Measurements from ENCODE around the gene ERRFI1.

- TF ChIP-seq CTCF (conservative IDR thresholded peaks at IDR 0.05) (no peak), ZFX (IDR thresholded peaks at IDR 0.05) (no peak)
These were observed 14.5 kb upstream of the ERRFI1 start for GRCh38 chr1:8040586-8040985.

Data from C4-2B (cell line).